Peyer's patch (tissue), 4 donors: ENCODE measurements around the gene SOCS1. TPM values are rescaled to one million over a fixed set of nuclear protein-coding genes. Genes with fewer than 3 reads are reported as not detected.

Experiments
- DNase-seq, 3 donors: peaks; one replicate each; pipeline ENCODE4 v3.0.0-alpha.2; 2017 to 2019
- H3K27ac ChIP-seq, 4 donors: fragments of 200-600 bp; sonication (generic); one replicate each; pipeline ENCODE4 v1.5.1; 2016 to 2019
- H3K27me3 ChIP-seq, 2 donors: fragments of 200-600 bp; sonication (generic); one replicate each; pipeline ENCODE4 v1.5.1; 2019
- H3K36me3 ChIP-seq, 3 donors: fragments of 200-600 bp; sonication (generic); one replicate each; pipeline ENCODE4 v1.5.1; 2016 to 2019
- H3K4me1 ChIP-seq, 4 donors: fragments of 200-600 bp; sonication (generic); one replicate each; pipeline ENCODE4 v1.5.1; 2016 to 2019
- H3K4me3 ChIP-seq, 4 donors: fragments of 200-600 bp; sonication (generic); 1 replicate in 3 of 4; 2 replicates in 1 of 4; pipeline ENCODE4 v1.5.1; 2016 to 2019; ENCODE audit warnings: mild to moderate bottlenecking in 1 of 4
- H3K9me3 ChIP-seq, 4 donors: fragments of 200-600 bp; sonication (generic); one replicate each; pipeline ENCODE4 v1.5.1; 2016 to 2019; ENCODE audit warnings: mild to moderate bottlenecking in 1 of 4
- POLR2A ChIP-seq, 2 donors: fragments of 450-650 bp; IDR thresholded peaks; one replicate each; pipeline ENCODE4 v1.5.1; 2017; ENCODE audit warnings: antibody characterized with exemption in 2 of 2, mild to moderate bottlenecking in 2 of 2, moderate library complexity in 2 of 2
- total RNA-seq, 4 donors: library from RNA; depleted of rRNA; stranded (reverse); fragments of >200 nt; gene quantifications; one replicate each; pipeline ENCODE4 v1.1.0, GENCODE V29; 2016
- TF ChIP-seq, protein P1 (sequence below), 6 experiments: fragments of 450-650 bp in 4 of 6; fragments of 200-600 bp in 2 of 6; sonication (generic) in 1 of 6; IDR thresholded peaks; one replicate each; pipeline ENCODE4 v1.5.1; 2017 to 2019; ENCODE audit warnings: antibody characterized with exemption in 6 of 6, mild to moderate bottlenecking in 3 of 6, moderate library complexity in 1 of 6

SOCS1 gene
- total RNA-seq, 4 donors from 2014 or later, result 8.7 to 19.0 (median 15.3) TPM

DNA sequence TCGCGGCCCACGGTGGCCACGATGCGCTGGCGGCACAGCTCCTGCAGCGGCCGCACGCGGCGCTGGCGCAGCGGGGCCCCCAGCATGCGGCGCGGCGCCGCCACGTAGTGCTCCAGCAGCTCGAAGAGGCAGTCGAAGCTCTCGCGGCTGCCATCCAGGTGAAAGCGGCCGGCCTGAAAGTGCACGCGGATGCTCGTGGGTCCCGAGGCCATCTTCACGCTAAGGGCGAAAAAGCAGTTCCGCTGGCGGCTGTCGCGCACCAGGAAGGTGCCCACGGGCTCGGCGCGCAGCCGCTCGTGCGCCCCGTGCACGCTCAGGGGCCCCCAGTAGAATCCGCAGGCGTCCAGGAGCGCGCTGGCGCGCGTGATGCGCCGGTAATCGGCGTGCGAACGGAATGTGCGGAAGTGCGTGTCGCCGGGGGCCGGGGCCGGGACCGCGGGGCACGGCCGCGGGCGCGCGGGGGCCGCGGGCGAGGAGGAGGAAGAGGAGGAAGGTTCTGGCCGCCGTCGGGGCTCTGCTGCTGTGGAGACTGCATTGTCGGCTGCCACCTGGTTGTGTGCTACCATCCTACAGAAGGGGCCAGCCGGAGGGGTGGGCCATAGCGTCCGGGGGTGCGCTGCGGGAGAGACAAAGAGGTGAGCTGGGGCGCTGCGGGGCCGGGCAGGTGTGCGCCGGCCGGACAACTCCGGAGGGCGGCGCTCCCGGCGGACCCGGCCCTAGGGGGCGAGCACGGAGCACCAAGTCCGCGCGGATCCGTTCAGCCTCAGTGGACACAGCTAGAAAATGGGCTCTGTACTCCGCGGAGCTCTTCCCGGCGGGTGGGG is 879 bp downstream of the SOCS1 start:
- no peaks in the 10 kb centered on the region for H3K27me3 ChIP-seq
- TF ChIP-seq, protein P1, sequence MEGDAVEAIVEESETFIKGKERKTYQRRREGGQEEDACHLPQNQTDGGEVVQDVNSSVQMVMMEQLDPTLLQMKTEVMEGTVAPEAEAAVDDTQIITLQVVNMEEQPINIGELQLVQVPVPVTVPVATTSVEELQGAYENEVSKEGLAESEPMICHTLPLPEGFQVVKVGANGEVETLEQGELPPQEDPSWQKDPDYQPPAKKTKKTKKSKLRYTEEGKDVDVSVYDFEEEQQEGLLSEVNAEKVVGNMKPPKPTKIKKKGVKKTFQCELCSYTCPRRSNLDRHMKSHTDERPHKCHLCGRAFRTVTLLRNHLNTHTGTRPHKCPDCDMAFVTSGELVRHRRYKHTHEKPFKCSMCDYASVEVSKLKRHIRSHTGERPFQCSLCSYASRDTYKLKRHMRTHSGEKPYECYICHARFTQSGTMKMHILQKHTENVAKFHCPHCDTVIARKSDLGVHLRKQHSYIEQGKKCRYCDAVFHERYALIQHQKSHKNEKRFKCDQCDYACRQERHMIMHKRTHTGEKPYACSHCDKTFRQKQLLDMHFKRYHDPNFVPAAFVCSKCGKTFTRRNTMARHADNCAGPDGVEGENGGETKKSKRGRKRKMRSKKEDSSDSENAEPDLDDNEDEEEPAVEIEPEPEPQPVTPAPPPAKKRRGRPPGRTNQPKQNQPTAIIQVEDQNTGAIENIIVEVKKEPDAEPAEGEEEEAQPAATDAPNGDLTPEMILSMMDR (IDR thresholded peaks at IDR 0.05), result peak in 3 of 6 experiments; percentile 19 to 39 (median 22)
- TF ChIP-seq POLR2A (IDR thresholded peaks at IDR 0.05), result no peak
- DNase-seq, result peak; percentile 74 to 75 (median 75)
- H3K27ac ChIP-seq, result peak overlapping the region; percentile 98 to 99 (median 98)
- no peaks in the 10 kb centered on the region for H3K9me3 ChIP-seq
- peak overlapping the region; percentile 83 to 99 (median 97) for H3K4me3 ChIP-seq
- peaks cover 3 to 44% (median 13%) of the 10 kb centered on the region in 4 donors for H3K4me1 ChIP-seq
- no peaks in the 10 kb centered on the region for H3K36me3 ChIP-seq

DNA sequence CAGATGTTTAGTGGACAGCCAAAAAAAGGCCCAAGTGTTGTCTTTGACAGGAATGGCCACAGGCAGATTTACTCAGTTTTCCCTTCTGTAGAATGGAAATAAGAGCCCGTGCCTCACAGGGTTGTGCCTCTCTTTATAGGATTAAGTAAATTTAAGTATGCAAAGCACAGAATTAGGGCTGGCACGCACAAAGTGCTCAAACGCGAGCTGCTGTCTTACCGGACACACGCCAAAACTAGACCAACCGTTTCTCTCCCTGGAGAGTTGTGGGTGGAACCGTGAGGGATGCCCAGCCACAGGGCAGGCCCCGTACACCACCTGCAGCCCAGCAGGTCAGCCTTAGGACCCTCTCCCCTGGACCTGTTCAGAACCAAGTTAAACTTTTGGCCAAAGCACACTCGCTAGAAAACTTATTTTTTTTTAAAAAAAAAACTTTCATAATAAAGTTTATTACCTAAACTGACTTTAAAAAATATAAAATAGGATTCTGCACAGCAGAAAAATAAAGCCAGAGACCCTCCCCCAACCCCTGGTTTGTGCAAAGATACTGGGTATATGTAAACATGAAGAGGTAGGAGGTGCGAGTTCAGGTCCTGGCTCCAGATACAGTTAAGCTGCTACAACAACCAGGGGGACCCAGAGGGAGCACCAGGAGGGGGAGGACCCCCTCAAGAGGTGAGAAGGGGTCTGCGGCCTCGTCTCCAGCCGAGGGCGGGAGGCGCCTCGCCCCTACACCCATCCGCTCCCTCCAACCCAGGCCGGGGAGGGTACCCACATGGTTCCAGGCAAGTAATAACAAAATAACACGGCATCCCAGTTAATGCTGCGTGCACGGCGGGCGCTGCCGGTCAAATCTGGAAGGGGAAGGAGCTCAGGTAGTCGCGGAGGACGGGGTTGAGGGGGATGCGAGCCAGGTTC is 1.8 kb downstream of the SOCS1 start:
- Histone ChIP-seq H3K9me3 (no peaks in the 10 kb centered on the region), H3K4me3 (peak overlapping the region; percentile 83 to 99 (median 97)), H3K36me3 (no peaks in the 10 kb centered on the region), H3K27ac (peak overlapping the region; percentile 98 to 99 (median 98)), H3K27me3 (no peaks in the 10 kb centered on the region), H3K4me1 (peaks cover 3 to 39% (median 12%) of the 10 kb centered on the region in 4 donors)
- TF ChIP-seq, protein P1 (IDR thresholded peaks at IDR 0.05), result no peak
- TF ChIP-seq POLR2A (IDR thresholded peaks at IDR 0.05), result no peak
- peak in 1 of 3 donors; percentile 52 for DNase-seq

- no peaks in the 10 kb centered on the region for H3K9me3 ChIP-seq
- H3K4me1 ChIP-seq, result peaks cover 0 to 30% (median 6%) of the 10 kb centered on the region in 4 donors
- peak in 1 of 3 donors; percentile 63 for DNase-seq
- H3K4me3 ChIP-seq, result peak overlapping the region in 3 of 4 donors; percentile 83 to 99 (median 97)
- H3K27me3 ChIP-seq, result no peaks in the 10 kb centered on the region
- TF ChIP-seq POLR2A (IDR thresholded peaks at IDR 0.05), result no peak
- TF ChIP-seq, protein P1 (IDR thresholded peaks at IDR 0.05), result no peak
- H3K27ac ChIP-seq, result peak overlapping the region; percentile 77 to 99 (median 98)
- no peaks in the 10 kb centered on the region for H3K36me3 ChIP-seq
Measured at GRCh38 chr16:11253009-11253994, 2.7 kb downstream of the SOCS1 start.

- peak overlapping the region in 1 of 4 donors; percentile 83 for H3K4me3 ChIP-seq
- H3K4me1 ChIP-seq, result peaks cover 0 to 23% (median 6%) of the 10 kb centered on the region in 4 donors
- TF ChIP-seq, protein P1 (IDR thresholded peaks at IDR 0.05), result no peak
- peak in 1 of 2 donors; percentile 1 for TF ChIP-seq POLR2A (IDR thresholded peaks at IDR 0.05)
- H3K27me3 ChIP-seq, result no peaks in the 10 kb centered on the region
- no peak for DNase-seq
- H3K9me3 ChIP-seq, result no peaks in the 10 kb centered on the region
- peak overlapping the region; percentile 16 to 99 (median 46) for H3K27ac ChIP-seq
- H3K36me3 ChIP-seq, result no peaks in the 10 kb centered on the region
Measured at GRCh38 chr16:11252482-11252931, 3.5 kb downstream of the SOCS1 start.
